GM19397 (cell line): ENCODE data around the gene MIXL1.
"Not testable (repeated sequence)": the region's sequence is repeated elsewhere in the genome, so short reads cannot be mapped to it uniquely, and the experiment has no call there.

Experiments
- ATAC-seq: cut with Tn5 transposase; IDR thresholded peaks from one replicate; pipeline ENCODE4 v1.9.1; 2021; ENCODE audit warnings: mild to moderate bottlenecking, moderate library complexity; ENCODE audit not compliant: unreplicated experiment

The MIXL1 gene

DNA sequence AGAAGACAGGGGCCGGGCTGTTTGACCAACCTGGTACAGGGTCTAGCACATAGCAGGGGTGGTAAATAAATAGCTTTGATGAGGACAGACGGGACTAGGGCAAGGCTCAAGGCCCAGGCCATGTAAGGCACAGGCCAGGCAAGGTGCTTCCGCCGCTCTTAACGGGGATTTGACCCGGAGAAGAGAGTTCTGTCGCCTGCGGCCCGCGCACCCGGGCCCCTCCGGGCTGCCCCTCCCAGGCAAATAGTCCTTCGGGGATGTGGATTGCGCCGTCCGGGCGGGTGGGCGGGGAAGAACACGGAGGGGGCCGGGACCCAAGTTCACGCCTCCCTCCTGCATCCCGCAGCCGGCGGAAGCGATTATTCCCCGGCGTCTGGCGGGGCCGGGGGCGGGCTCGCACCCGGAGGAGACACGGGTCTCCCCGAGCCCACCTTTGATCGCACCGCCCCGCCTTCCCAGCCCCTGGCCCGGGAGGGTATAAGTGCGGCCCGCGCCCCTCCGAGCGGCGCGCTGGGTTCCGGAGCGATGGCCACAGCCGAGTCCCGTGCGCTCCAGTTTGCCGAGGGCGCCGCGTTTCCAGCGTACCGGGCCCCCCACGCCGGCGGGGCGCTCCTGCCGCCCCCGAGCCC, at the start of gene MIXL1:
MIXL1 (plus strand) TSS at position 508 of the 629 bp plus-strand sequence; CDS start at position 526, 18 bp downstream.
- peak; percentile 42 for ATAC-seq

DNA sequence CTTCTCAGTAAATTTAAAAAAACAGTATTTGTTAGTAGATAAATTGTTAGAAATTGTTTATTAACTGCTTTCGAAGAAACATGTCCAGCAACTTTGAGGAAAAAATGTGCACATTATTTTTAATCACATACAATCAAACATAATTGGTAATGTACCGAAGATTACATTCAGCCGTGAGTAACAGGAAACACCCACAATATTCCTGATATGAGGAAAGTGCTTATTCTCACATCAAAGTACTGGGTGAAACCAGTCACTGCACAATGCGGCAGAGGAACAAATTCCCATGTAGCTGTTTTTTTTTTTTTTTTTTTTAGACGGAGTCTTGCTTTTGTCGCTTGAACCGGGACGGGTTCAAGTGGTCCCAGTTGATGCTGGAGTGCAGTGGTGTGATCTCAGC, 46.6 kb upstream of the MIXL1 start:
- no peak for ATAC-seq

DNA sequence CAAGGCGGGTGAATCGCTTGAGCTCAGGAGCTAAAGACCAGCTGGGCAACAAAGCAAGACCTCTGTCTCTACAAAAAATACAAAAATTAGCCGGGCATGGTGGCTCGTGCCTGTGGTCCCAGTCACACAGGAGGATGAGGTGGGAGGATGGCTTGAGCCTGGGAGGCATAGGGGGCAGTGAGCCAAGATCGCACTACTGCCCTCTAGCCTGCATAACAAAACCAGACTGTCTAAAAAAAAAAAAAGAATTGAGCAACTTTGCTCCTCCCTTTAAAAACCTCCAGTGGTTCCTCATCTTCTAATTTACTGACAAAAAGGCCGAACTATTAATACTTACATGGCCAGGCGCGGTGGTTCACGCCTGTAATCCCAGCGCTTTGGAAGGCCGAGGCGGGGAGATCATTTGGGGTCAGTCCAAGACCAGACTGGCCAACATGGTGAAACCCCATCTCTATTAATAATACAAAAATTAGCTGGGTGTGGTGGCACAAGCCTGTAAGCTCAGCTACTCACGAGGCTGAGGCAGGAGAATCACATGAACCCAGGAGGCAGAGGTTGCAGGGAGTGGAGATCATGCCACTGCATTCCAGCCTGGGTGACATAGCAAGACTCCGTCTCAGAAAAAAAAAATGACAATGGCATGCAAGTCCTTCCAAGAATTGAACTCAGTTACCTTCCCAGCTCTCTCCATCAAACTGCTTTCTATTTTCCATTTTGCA, 41.3 kb upstream of the MIXL1 start:
- ATAC-seq, result no peak

DNA sequence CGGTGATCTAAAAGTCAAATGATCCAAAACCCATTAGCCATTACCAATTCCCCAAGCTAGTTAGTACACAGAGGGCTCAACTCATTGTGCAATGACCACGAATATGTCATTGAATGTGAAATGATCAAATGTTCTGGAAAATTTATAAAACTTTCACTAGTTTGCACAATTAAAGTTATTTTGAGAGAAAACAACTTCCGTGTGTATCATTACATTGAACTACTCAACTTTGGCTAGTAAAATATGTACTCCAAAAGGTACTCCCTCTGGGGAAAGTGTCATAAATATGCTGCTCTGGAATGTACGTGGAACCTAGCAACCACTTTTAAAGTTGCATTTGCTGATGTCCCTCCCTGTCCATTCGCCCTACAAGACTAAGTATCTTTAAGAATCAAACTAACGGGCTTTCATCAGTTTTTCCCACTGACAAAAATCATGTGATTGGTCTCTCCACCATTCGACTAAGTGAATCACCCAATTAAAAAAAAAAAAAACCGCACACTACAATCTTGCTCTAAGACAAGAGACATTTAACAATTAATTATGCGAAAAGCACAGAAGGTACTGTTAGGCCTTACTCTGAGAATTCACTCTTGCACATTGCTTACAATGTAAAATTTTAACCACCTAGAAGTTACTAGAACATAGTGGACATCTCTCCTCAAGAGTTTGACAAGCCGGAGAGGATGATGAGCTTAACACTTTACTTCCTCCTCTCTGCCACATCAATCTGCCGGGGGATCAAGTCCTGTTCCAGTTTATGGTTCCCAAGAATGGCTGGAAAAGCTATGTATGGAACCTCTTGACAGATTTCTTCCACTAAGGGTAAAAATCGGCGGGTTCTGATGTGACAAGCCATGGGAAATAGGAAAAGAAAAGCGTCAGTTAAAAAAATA, 38.1 kb upstream of the MIXL1 start:
- no peak for ATAC-seq

DNA sequence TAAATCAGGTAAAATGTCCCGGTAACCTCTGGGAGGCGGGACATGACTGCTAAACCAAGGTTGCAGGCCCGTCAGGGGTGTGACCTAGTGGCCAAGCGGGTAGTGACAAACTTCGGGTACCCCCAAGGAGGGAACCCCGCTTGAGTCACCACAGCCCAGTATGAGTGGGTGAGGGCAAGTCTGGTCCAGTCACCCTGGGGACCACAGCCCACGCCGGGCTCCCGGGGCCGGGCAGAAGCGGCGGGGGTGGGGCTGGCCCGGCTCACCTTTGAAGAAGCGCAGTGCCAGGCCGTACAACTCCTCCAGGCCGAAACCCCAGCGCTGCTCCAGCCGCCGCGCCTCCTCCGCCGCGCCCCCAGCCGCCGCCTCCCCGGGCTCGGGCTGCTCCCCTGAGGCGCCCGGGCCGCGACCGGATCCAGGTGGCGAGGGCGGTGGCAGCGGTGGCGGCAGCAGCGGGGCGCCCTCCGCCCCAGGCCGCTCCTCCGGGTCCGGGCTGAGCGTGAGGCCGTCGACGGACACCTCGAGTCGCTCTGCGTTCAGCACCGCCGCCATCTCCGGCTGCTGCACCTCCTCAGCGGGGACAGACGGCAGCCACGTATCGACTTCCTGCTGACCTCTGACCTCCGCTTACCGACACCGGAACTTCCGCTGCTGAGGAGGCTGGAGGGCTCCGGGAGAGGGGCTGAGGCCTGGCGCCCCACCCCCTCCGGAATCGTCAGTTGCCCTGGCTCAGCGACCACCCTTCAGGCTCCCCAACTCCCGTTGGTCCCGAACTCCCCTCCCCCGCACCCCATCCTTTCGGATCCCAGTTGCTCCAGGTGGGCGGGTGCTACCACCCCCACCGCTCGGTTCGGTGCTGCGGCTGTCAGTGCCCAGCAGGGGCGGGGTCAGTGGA, 37.1 kb upstream of the MIXL1 start, which contains the start of gene ACBD3:
ACBD3 (minus strand) TSS at position 618 of the 895 bp plus-strand sequence; CDS start at position 552, 66 bp downstream.
- peak; percentile 94 for ATAC-seq

DNA sequence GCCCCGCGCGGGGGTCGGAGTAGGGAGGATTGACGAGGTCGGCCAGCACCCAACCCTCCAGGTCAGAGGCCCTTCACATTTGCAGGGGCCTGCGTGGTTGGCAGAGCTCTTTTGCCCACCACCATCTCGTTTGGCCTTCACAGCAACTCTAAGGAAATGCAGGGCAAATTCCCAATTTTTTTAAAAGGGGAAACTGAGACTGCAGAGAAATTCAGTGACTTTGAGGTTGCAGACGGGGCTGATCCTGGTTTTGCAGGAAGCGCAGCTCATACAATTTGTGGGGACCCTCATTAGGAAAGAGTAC, 36.5 kb upstream of the MIXL1 start:
- no peak for ATAC-seq

DNA sequence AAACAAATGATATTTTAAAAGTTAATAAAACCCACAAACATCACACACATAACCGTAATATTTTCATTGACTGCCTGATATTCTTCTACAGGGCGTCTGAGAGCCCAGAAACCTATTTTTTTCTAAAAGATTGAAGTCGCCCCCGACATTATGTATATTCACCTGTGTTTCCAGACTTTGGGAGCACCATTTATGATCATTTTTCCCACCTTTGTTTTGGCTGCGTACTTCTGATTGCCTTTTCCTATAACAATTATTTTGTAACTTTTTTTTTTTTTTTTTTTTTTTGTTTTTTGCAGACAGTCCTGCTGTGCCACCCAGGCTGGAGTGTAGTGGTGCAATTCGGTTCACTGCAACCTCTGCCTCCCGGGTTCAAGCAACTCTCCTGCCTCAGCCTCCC, 36.1 kb upstream of the MIXL1 start:
- no peak for ATAC-seq

DNA sequence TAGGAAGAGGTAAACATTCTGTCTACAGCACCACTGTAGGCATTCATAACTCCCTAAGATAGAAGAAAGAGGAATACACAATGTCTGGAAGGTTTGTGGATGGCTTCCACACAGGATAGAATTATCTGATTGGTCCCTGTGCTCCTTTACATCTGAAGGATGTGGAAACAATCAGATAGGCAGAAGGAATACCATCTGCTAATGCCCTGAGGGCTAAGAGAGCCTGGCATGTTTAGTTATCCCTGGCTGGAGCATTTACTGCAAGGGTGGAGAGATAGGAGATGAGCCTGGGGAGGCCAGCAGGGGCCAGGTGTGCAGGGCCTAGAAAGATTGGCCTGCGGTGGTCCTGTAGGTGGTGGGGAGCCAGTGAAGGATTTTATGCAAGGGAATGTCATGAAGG, 28.3 kb upstream of the MIXL1 start:
- no peak for ATAC-seq

DNA sequence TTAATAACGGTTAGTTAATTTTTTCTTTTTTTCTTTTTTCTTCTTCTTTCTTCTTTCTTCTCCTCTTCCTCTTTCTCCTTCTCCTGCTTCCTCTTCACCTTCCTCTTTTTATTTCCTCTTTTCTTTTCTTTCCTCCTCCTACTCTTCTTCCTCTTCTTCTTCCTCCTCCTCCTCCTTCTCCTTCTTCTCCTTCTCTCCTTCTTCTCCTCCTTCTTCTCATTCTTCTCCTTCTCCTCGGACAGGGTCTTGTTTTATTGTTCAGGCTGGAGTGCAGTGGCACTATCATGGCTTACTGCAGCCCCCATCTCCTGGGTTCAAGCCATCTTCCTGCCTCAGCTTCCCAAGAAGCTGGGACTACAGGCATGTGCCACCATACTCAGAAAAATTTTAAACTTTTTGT, 23.5 kb upstream of the MIXL1 start:
- ATAC-seq, result no peak

DNA sequence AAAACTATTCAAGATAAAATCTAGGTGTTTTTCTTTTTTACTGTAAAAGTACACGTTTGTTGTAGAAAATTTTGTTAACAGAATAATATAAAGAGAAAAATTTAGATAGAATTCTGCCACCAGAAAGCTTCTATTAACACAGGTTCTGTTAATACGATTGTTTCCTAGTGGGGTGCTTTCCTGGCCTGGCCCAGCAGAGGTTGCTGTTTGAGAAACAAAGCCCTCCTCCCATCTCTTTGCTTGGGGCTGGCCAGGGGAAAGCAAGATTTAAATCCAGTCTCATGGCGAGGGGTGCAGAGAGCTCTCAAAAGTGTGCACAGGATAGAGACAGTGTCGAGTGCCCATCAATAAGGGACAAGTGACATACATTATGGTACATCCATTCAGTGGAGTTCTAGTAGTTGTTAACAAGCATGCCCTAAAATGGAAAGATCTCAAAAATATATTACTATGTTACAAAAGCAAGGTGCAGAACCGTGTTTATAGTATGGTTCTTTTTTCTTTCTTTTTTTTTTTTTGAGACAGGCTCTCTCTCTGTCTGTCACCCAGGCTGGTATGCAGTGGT, 22.4 kb upstream of the MIXL1 start:
- ATAC-seq, result no peak

DNA sequence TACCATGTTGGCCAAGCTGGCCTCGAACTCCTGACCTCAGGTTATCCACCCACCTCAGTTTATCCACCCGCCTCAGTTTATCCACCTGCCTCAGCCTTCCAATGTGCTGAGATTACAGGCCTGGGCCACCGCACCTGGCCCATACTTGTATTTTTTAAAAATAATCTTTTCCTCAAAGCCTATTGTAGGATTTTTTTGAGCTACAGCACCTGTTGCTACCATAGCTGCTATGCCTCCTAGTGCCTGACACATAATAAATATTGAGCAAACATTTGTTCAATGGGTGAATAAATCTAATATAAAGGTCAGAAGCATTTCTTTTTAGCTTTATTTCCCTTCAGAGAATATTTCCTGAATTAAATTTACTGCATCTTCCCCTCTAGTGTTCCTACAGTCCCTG, 21.2 kb upstream of the MIXL1 start:
- no peak for ATAC-seq

DNA sequence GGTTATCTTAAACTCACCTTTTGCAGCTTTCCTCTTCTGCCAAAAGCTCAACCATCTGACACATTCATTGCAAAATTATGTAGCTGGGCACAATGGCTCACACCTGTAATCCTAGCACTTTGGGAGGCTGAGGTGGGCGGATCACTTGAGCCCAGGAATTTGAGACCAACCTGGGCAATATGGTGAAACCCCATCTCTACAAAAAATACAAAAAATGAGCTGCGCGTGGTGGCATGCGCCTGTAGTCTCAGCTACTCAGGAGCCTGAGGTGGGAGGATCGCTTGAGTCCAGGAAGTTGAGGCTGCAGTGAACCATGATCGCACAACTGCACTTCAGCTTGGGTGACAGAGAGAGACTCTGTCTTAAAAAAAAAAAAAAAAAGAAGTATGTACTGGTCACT, 20.8 kb upstream of the MIXL1 start:
- ATAC-seq, result not testable (repeated sequence)

DNA sequence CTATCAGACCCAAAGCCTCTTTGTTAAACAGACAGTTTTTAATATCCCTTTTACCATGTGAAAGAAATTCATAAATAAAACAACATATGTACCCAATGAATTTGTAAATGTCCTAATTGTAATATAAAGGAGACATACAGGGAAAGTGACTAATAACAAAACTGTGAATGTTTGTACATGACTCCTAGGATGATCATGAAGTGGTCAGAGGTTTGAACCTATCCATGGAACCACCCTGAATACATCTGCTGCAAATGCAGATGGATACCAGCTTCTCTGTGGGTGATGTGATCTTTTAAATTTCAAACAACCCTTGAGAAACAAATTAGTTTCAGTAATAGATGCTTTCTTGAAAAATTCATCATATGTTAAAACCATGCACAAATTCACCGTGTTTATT, 20.2 kb upstream of the MIXL1 start:
- ATAC-seq, result no peak

DNA sequence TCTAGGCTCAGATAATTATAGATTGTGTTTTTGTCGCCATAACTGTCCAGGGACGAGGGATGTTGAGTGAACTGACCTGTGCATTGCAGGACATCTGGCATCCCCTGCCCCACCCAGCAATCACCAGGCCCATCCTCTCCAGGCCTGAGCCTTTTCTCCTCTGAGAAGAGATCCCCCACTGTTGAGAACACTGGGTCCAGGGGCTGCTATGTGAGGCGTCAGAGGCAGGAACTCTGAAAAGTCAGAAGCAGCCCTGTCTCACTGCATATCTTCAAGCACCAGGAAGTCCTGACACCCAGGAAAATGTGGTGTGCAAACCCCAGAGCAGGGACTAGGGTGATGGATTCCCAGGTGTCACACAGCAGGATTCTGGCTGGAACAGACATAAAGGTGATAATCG, 19.8 kb upstream of the MIXL1 start:
- ATAC-seq, result no peak

DNA sequence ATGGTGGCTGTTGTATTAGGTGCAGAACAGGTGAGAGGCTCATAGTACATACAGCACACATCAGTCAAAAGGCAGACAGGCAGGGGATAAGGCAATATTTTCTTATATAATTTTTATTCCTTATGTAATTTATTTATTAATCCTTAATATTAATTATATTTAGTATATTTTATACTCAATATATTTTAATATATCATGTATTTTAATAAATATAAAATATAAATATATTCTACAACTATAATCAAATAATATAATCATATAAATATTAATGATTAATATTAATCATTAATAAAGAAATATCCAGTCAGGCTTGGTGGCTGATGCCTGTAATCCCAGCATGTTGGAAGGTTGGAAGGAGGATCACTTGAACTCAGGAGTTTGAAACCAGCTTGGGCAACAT, 19.3 kb upstream of the MIXL1 start:
- no peak for ATAC-seq

DNA sequence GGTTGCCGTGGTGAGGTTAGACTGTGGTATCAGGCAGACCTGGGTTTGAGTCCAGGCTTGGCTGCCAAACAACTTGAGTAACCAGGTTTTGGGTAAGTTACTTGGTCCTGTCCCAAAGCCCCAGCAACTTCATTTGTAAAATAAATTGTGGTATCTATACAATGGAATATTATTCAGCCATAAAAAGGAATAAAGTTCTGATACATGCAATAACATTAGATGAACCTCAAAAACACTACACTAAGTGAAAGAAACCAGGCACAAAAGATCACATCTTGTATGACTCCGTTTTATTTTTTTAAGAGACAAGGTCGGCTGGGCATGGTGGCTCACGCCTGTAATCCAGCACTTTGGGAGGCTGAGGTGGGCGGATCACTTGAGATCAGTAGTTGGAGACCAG, 16.4 kb upstream of the MIXL1 start:
- no peak for ATAC-seq

DNA sequence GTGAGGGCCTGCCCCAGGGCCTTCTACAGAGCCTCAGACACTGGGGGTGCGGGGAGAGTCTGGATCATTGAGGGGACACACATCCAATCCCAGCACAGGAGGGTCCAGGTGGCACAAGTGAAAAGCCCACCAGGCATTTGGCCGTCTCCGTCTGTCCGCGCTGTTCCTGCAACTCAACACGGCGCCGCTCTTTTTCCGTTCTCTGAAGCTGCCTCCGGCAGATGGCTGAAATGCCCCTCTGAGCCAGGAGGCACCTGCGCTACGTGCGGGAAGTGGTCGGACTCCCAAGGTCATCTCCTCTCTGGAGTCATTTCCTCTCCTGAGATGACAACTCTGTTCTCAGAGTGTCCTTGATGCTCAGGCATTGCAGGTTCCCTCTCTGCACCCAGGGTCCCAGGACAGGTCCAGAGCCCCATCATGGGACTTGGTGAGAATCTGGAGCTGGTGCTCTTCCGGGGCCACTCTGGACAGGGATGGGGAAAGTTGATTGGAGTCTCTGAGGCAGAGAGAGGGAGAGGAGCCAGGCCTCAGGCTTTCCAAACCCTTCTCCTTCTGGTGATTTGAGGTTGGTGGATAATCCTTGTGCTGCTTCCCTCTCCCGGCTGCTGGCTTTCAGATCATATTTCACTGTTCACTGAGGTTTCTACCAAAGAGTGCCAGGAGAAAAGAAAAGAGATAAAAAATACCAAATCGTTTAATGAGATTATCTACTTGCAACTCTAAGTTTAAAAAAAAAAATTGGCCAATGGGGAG, 14.0 kb upstream of the MIXL1 start:
- no peak for ATAC-seq

DNA sequence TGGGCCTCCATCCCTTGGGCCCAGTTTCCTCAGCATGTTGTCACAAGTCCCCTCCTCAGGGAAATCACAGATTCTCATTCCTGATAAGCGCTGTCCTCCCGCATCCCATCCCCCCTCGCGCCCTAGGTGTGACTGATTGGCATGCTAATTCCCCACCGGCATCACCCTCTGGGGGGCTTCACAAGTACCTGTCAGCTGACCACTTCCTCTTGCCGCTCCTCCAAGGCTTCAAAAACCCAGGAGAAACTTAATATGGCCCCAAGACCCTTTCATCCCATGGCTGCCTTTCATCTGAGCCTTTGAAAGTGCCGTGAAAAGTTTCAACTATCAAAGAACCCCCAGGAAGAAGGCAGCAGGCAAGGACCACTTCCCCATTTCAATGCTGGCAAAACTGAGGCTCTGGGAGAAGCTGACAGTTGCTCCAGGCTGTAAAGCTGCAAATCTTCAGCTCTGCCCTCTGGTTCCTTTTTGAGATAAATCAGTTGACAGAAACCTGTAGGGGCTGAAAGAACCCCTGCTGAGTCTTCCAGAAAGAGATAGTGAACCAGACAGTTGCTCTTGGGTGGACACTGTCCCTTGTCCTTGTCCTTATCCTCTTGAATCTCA, 12.8 kb upstream of the MIXL1 start:
- ATAC-seq, result no peak

DNA sequence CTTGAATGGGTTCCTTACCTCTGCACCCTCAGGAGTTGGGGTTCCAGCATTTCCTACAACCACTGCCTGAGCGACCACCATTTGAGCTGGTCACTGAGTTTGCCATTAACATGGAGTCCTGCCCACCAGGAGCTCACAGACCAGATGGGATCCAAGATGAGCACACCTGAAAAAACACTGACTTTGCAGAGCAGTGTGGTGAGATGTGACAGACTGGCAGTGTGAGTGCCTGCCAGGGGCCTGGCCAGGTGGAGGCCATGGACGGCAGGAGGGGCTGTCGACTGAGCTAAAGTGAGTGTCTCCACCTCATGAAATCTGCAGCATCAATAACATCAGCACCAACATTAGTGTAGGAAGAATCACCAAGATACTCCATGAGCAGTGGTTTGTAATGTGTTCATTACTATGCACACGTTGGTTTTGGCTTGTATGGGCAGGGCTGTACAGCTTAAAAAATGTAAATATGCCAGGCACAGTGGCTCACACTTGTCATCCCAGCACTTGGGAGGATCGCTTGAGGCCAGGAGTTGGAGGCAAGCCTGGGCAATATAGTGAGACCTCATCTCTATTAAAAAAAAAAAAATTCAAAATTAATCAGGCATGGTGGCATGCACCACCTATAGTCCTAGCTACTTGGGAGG, 12.2 kb upstream of the MIXL1 start:
- ATAC-seq, result no peak
